Nephron progenitor cell (in vitro differentiated cells): ENCODE data around the gene ARHGAP25.

Experiments used
- DNase-seq: peaks from one replicate; pipeline ENCODE4 v3.0.0; 2021
- H3K27ac Mint-ChIP-seq: 2 replicates; pipeline ENCODE4 v1.8.0; 2021; ENCODE audit warnings: mild to moderate bottlenecking, moderate library complexity, mixed read lengths
- H3K27me3 Mint-ChIP-seq: 2 replicates; pipeline ENCODE4 v1.8.0; 2021; ENCODE audit warnings: mild to moderate bottlenecking, low read depth, mixed read lengths; ENCODE audit not compliant: poor library complexity
- H3K36me3 Mint-ChIP-seq: 2 replicates; pipeline ENCODE4 v1.8.0; 2021; ENCODE audit warnings: low read depth, mixed read lengths
- H3K4me1 Mint-ChIP-seq: 2 replicates; pipeline ENCODE4 v1.8.0; 2021; ENCODE audit warnings: mixed read lengths
- H3K4me3 Mint-ChIP-seq: 2 replicates; pipeline ENCODE4 v1.8.0; 2021; ENCODE audit warnings: mild to moderate bottlenecking, moderate library complexity, mixed read lengths
- H3K9me3 Mint-ChIP-seq: 2 replicates; pipeline ENCODE4 v1.8.0; 2021; ENCODE audit warnings: mild to moderate bottlenecking, moderate library complexity, mixed read lengths
- CTCF ChIP-seq: fragments of 200-600 bp; sonication (generic); IDR thresholded peaks from 2 replicates; pipeline ENCODE4 v1.5.0; 2021; ENCODE audit warnings: antibody characterized with exemption

ARHGAP25 gene

DNA sequence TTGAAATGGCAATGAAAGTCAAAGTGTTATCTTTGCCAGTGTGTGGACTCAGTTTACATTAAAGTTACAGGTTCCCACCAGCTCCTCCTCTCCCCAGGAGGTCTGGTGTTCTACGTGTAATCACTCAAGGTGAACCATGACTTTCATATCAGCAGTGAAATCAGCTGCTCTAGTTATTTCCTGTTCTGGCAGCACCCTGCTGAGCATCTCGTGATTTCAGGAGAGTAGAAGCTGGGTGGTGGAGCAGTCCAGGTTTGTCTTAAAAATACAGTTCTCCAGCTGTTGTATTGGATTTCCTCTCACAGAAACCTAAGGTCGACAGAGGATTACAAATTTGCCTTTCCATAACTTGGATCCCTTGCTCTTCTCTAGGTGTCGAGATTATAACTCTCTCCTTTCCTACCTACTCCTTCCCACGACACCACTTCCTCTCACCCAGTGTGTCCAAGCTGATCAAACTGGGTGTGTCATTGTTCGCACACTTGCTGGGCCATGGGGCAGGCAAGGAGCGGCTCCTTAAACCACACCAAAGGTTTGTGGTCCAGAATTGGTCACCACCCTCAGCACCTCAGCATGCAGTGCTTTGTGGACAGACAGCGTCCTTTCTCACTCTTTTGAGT, 13.0 kb upstream of the ARHGAP25 start:
- no peak for TF ChIP-seq CTCF
- Mint-ChIP-seq H3K27me3 (peaks cover 14% of the 10 kb centered on the region), H3K36me3 (no peaks in the 10 kb centered on the region), H3K27ac (no peak overlapping the region), H3K9me3 (no peaks in the 10 kb centered on the region), H3K4me3 (no peak overlapping the region), H3K4me1 (no peaks in the 10 kb centered on the region)
- DNase-seq = no peak

GRCh38 chr2:68722712-68723111, 11.9 kb upstream of the ARHGAP25 start:
- H3K27me3 Mint-ChIP-seq = peaks cover 14% of the 10 kb centered on the region
- no peak overlapping the region for H3K27ac Mint-ChIP-seq
- no peak overlapping the region for H3K4me3 Mint-ChIP-seq
- DNase-seq = no peak
- TF ChIP-seq CTCF = peak; percentile 8
- H3K36me3 Mint-ChIP-seq = no peaks in the 10 kb centered on the region
- H3K4me1 Mint-ChIP-seq = no peaks in the 10 kb centered on the region
- H3K9me3 Mint-ChIP-seq = no peaks in the 10 kb centered on the region

- Mint-ChIP-seq H3K27me3 (peaks cover 14% of the 10 kb centered on the region), H3K9me3 (no peaks in the 10 kb centered on the region), H3K4me1 (no peaks in the 10 kb centered on the region), H3K4me3 (no peak overlapping the region), H3K36me3 (no peaks in the 10 kb centered on the region), H3K27ac (no peak overlapping the region)
- DNase-seq = no peak
- no peak for TF ChIP-seq CTCF
Observed at GRCh38 chr2:68723181-68723580, 11.4 kb upstream of the ARHGAP25 start.

DNA sequence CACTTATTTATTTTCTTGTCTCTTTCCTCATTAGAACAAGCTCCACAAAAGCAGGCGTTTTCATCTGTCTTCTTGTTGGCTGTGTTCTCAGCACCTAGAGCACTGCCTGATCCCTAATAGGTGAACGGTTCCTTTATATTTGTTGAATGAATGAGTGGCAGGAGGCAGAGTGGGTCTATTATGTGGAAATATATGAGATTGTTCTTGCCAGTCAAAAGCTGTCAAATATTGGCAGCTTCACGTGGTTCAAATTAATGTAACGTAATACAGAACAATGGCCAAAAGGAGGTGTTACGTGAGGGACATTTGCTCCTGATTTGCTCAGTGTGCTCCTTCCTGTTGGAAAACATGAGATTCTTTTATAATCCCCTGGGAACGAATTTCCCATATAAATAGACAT, 8.5 kb upstream of the ARHGAP25 start:
- Mint-ChIP-seq H3K4me3 (no peak overlapping the region), H3K27ac (no peak overlapping the region), H3K9me3 (no peaks in the 10 kb centered on the region), H3K27me3 (peaks cover 10% of the 10 kb centered on the region), H3K36me3 (no peaks in the 10 kb centered on the region), H3K4me1 (peaks cover 6% of the 10 kb centered on the region)
- no peak for DNase-seq
- no peak for TF ChIP-seq CTCF

GRCh38 chr2:68726608-68727367, 7.8 kb upstream of the ARHGAP25 start:
- H3K27ac Mint-ChIP-seq = no peak overlapping the region
- H3K27me3 Mint-ChIP-seq = peaks cover 9% of the 10 kb centered on the region
- H3K4me3 Mint-ChIP-seq = no peak overlapping the region
- peaks cover 13% of the 10 kb centered on the region for H3K4me1 Mint-ChIP-seq
- no peak for TF ChIP-seq CTCF
- no peaks in the 10 kb centered on the region for H3K9me3 Mint-ChIP-seq
- no peaks in the 10 kb centered on the region for H3K36me3 Mint-ChIP-seq
- no peak for DNase-seq
